ENCODE measurements around the gene SP140L. TPM values are rescaled to one million over a fixed set of nuclear protein-coding genes. Genes with fewer than 3 reads are reported as not detected.

SP140L gene
- total and polyA plus RNA-seq, 2 of the 8 experiments (the other 6 are each of a cell fraction or from before 2014, with no cell fraction given) = 0.36 to 1.5 TPM

DNA sequence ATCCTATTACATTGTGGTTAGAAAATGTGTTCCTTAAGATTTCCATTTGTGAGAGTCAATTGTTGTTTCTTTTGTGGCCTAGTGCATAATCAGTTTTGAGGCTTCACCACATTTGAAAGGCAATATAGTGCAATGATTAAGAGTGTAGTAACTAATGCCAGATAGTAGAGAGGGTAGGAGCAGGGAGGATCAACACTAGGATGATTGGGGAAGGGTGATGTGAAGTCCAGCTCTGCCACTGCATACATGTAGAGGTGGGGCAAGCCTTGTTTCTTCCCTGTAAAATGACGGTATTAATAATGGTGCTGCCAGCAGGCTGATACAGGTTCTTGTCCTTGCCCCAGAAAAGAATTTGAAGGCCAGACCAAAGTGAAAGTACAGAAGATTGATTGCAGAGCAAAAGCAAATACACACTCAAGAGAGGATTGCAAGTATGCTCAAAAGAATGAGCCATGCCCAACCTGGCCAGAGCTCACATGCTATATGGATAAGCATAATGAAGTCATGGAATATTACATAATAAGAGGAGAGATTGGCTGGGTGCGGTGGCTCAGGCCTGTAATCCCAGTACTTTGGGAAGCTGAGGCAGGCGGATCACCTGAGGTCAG lies 97.0 kb downstream of the SP140L start:
- no peak overlapping the region for H2BK15ac ChIP-seq (ENCODE audit: low read length)
- H3K23ac ChIP-seq (ENCODE audit: insufficient read length) = no peak overlapping the region
- H4K5ac ChIP-seq (ENCODE audit: insufficient read length, low read depth, low read length) = no peak overlapping the region
- 96% methylated on average over 3 of the region's 3 CpGs; no CpG with 5 or more reads in 1 of the 2 experiments for WGBS, 2 experiments (ENCODE audit: extremely low coverage in 1 of 2, insufficient coverage in 1 of 2, insufficient read length in 1 of 2, insufficient replicate concordance in 2 of 2, low coverage in 1 of 2, low lambda C conversion rate in 2 of 2, missing lambda C conversion rate in 1 of 2)
- TF ChIP-seq SP1 (IDR thresholded peaks at IDR 0.05; ENCODE audit: low read depth, low read length) (no peak), EGR1 (IDR thresholded peaks at IDR 0.05; ENCODE audit: borderline replicate concordance, low read depth, low read length) (no peak), GTF2F1 (IDR thresholded peaks at IDR 0.05; ENCODE audit: borderline replicate concordance, low read depth, low read length) (no peak), NANOG (IDR thresholded peaks at IDR 0.05; ENCODE audit: insufficient read depth, low read depth, low read length, poor library complexity, severe bottlenecking) (no peak), SP4 (IDR thresholded peaks at IDR 0.05; ENCODE audit: low read length) (no peak), HDAC6 (IDR thresholded peaks at IDR 0.05; ENCODE audit: low read depth, low read length) (no peak), KDM5A (IDR thresholded peaks at IDR 0.05; ENCODE audit: low read length) (no peak), EP300 (IDR thresholded peaks at IDR 0.05; ENCODE audit: borderline replicate concordance in 1 of 2, low read depth in 2 of 2, low read length in 2 of 2) (no peak), POLR2AphosphoS5 (IDR thresholded peaks at IDR 0.05; ENCODE audit: low read depth, low read length) (no peak), EZH2 (IDR thresholded peaks at IDR 0.05; ENCODE audit: low read depth, low read length, severe bottlenecking) (no peak), PHF8 (conservative IDR thresholded peaks at IDR 0.05; ENCODE audit: low read depth, low read length) (no peak), CHD1 (IDR thresholded peaks at IDR 0.05; ENCODE audit: low read depth, low read length) (no peak)
- no peaks in the 10 kb centered on the region for H4K20me1 ChIP-seq (replicated peaks in 1 of 2; ENCODE audit: control insufficient read depth in 1 of 2, insufficient read depth in 2 of 2, low read length in 2 of 2)
- H3K18ac ChIP-seq (ENCODE audit: extremely low read depth, low read length) = no peak overlapping the region
- no peaks in the 10 kb centered on the region for H3K79me1 ChIP-seq (ENCODE audit: low read depth, low read length)
- POLR2A ChIA-PET (ENCODE audit: partially characterized antibody) = no interaction called here
- no peaks in the 10 kb centered on the region for H3K9me3 ChIP-seq (ENCODE audit: insufficient read depth in 2 of 2, low read depth in 1 of 2, low read length in 1 of 2)
- CTCF ChIA-PET (ENCODE audit: partially characterized antibody) = no interaction called here
- H3K27ac ChIP-seq (ENCODE audit: low read depth, low read length) = no peak overlapping the region
- no peak overlapping the region for H2BK120ac ChIP-seq (replicated peaks; ENCODE audit: low read depth, low read length)
- H3K27me3 ChIP-seq (replicated peaks in 1 of 4; ENCODE audit: control insufficient read depth in 3 of 4, extremely low read depth in 1 of 4, insufficient read depth in 3 of 4, low read length in 3 of 4) = no peaks in the 10 kb centered on the region
- no peak overlapping the region for H2BK12ac ChIP-seq (ENCODE audit: low read depth, low read length)
- FAIRE-seq = no peak
- no peak overlapping the region for H3K4ac ChIP-seq (replicated peaks; ENCODE audit: insufficient read length, low read depth, low read length)
- H3K14ac ChIP-seq (ENCODE audit: insufficient read length) = no peak overlapping the region
- H3K79me2 ChIP-seq (ENCODE audit: control insufficient read depth in 1 of 2, insufficient read depth in 2 of 2, low read length in 2 of 2) = no peaks in the 10 kb centered on the region
- H2AK5ac ChIP-seq (ENCODE audit: low read depth, low read length) = no peak overlapping the region
- no peak overlapping the region for H2BK5ac ChIP-seq (ENCODE audit: low read depth, low read length)
- DNase-seq (ENCODE audit: low read depth in 1 of 2, low spot score in 2 of 2) = no peak
- no peak overlapping the region for H3K4me3 ChIP-seq (ENCODE audit: extremely low read depth in 1 of 4, insufficient read depth in 2 of 4, low read depth in 3 of 4, low read length in 4 of 4)
- no peak overlapping the region for H3K4me2 ChIP-seq (ENCODE audit: insufficient read depth in 1 of 2, low read depth in 2 of 2, low read length in 2 of 2)
- H3K36me3 ChIP-seq (ENCODE audit: control insufficient read depth in 2 of 4, insufficient read depth in 4 of 4, low read length in 3 of 4) = no peaks in the 10 kb centered on the region
- H2BK20ac ChIP-seq (ENCODE audit: low read length) = no peak overlapping the region
- no peak overlapping the region for H4K91ac ChIP-seq (replicated peaks; ENCODE audit: insufficient read length, low read length)
- no peak overlapping the region for H3K56ac ChIP-seq (replicated peaks; ENCODE audit: insufficient read length, low read depth, low read length)
- no peaks in the 10 kb centered on the region for H3K4me1 ChIP-seq (replicated peaks in 1 of 4; ENCODE audit: control insufficient read depth in 3 of 4, insufficient read depth in 4 of 4, low read length in 3 of 4)
- no peak overlapping the region for H4K8ac ChIP-seq (ENCODE audit: extremely low read depth, insufficient read depth, low read length)
- H3K9ac ChIP-seq (replicated peaks in 1 of 4; ENCODE audit: extremely low read depth in 1 of 4, low read depth in 3 of 4, low read length in 3 of 4) = no peak overlapping the region
- H3K23me2 ChIP-seq (ENCODE audit: low read depth, low read length) = no peaks in the 10 kb centered on the region
- H2AFZ ChIP-seq (ENCODE audit: low read length) = 0 out of 2 replicates have a peak overlapping the region, but pooled peaks have one; percentile 44

Data from H1 (cell line).